Neural progenitor cell (in vitro differentiated cells): ENCODE measurements around the gene PREX1.

Experiments
- EZH2 ChIP-seq: fragments of 200-600 bp; sonication (generic); IDR thresholded peaks from 2 replicates; pipeline ENCODE4 v1.6.1; 2017; ENCODE audit warnings: antibody characterized with exemption, mild to moderate bottlenecking, moderate library complexity
- EZH2phosphoT487 ChIP-seq: fragments of 200-600 bp; sonication (generic); IDR thresholded peaks from 2 replicates; pipeline ENCODE4 v1.6.1; 2017; ENCODE audit warnings: antibody characterized with exemption
- TF ChIP-seq, protein P1 (sequence below): fragments of 200-600 bp; sonication (generic); IDR thresholded peaks from 2 replicates; pipeline ENCODE4 v1.5.1; 2017; ENCODE audit warnings: antibody characterized with exemption, mild to moderate bottlenecking

DNA sequence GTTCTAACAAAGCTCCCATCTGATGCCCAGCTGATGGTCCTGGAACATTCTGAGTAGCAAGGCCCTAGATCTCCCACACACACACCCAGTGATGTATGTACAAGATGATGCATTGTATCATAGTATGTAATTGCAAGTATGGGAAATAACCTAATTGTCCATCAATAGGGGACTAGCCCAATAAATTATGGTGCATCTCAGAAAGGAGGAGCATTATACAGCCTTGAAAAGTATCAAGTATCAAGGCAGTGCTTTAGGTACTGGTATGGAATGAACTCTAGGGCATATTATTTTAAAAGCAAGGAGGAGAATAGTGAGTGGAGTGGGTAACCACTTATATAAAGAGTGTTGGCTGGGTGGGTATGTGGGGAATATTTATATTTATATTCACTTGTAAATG, 24.8 kb upstream of the PREX1 start:
- TF ChIP-seq, protein P1, sequence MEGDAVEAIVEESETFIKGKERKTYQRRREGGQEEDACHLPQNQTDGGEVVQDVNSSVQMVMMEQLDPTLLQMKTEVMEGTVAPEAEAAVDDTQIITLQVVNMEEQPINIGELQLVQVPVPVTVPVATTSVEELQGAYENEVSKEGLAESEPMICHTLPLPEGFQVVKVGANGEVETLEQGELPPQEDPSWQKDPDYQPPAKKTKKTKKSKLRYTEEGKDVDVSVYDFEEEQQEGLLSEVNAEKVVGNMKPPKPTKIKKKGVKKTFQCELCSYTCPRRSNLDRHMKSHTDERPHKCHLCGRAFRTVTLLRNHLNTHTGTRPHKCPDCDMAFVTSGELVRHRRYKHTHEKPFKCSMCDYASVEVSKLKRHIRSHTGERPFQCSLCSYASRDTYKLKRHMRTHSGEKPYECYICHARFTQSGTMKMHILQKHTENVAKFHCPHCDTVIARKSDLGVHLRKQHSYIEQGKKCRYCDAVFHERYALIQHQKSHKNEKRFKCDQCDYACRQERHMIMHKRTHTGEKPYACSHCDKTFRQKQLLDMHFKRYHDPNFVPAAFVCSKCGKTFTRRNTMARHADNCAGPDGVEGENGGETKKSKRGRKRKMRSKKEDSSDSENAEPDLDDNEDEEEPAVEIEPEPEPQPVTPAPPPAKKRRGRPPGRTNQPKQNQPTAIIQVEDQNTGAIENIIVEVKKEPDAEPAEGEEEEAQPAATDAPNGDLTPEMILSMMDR = no peak
- TF ChIP-seq EZH2 (no peak), EZH2phosphoT487 (no peak)
